SK-N-SH (cell line): ENCODE measurements around the gene PRMT3. TPM values are rescaled to one million over a fixed set of nuclear protein-coding genes. Genes with fewer than 3 reads are reported as not detected.

Source experiments
- CTCF ChIA-PET: fragments of 300-600, 350-600 bp; formaldehyde crosslinking; extraction: SDS; loops from one replicate; lab custom pipeline; 2021; lab: Yijun Ruan, JAX
- POLR2A ChIA-PET: fragments of 350-600 bp; sonication (Branson Sonifier 250); formaldehyde crosslinking; extraction: SDS; loops from one replicate; lab custom pipeline; 2020; ENCODE audit warnings: antibody characterized with exemption, inconsistent platforms; lab: Yijun Ruan, JAX
- DNase-seq: peaks from one replicate; pipeline ENCODE4 v3.0.0; 2012
- H2AFZ ChIP-seq: fragments of 200-600 bp; sonication (generic); 2 replicates; pipeline ENCODE4 v1.8.1; 2016; ENCODE audit warnings: antibody characterized with exemption, mild to moderate bottlenecking, low read depth
- H3F3A ChIP-seq: fragments of 200-600 bp; sonication (generic); replicated peaks from 2 replicates; pipeline ENCODE3; 2016; ENCODE audit warnings: antibody characterized with exemption, mild to moderate bottlenecking; ENCODE audit not compliant: insufficient read depth
- H3K27ac ChIP-seq, 2 experiments: fragments of 200-500 bp in 1 of 2; fragments of 200-600 bp in 1 of 2; sonication (Bioruptor generic) in 1 of 2; sonication (generic), shearing (Covaris generic) in 1 of 2; 2 replicates each; pipeline versions ENCODE4 v1.5.1 to v1.6.1; 2014 to 2016; ENCODE audit warnings: low read depth in 2 of 2, inconsistent platforms in 1 of 2, low read length in 1 of 2, mild to moderate bottlenecking in 1 of 2, mixed read lengths in 1 of 2
- H3K27me3 ChIP-seq: fragments of 200-600 bp; sonication (generic), shearing (Covaris generic); 2 replicates; pipeline ENCODE4 v1.6.1; 2016; ENCODE audit warnings: mixed run types; ENCODE audit not compliant: insufficient read depth
- H3K36me3 ChIP-seq, 2 experiments: fragments of 200-500 bp in 1 of 2; fragments of 200-600 bp in 1 of 2; sonication (Bioruptor generic) in 1 of 2; sonication (generic) in 1 of 2; replicated peaks in 1 of 2; 2 replicates each; pipeline versions ENCODE3 to v1.5.1; 2014 to 2016; ENCODE audit warnings: low read length in 1 of 2, mild to moderate bottlenecking in 1 of 2; ENCODE audit not compliant: insufficient read depth in 2 of 2, control insufficient read depth in 1 of 2
- H3K4me1 ChIP-seq, 2 experiments: fragments of 200-500 bp in 1 of 2; fragments of 200-600 bp in 1 of 2; sonication (Bioruptor generic) in 1 of 2; sonication (generic), shearing (Covaris generic) in 1 of 2; 2 replicates each; pipeline versions ENCODE4 v1.5.1 to v1.6.1; 2014 to 2016; ENCODE audit warnings: low read depth in 1 of 2, low read length in 1 of 2, mixed run types in 1 of 2; ENCODE audit not compliant: insufficient read depth in 2 of 2, control insufficient read depth in 1 of 2
- H3K4me2 ChIP-seq: fragments of 200-600 bp; sonication (generic), shearing (Covaris generic); 2 replicates; pipeline ENCODE4 v1.6.1; 2017; ENCODE audit warnings: mixed run types
- H3K4me3 ChIP-seq, 2 experiments: fragments of 200-500 bp in 1 of 2; fragments of 200-600 bp in 1 of 2; sonication (Bioruptor generic) in 1 of 2; sonication (generic), shearing (Covaris generic) in 1 of 2; 2 replicates each; pipeline versions ENCODE4 v1.5.1 to v1.8.1; 2014 to 2016; ENCODE audit warnings: low read depth in 2 of 2, inconsistent platforms in 1 of 2, low read length in 1 of 2, mild to moderate bottlenecking in 1 of 2, mixed read lengths in 1 of 2, moderate library complexity in 1 of 2
- H3K79me2 ChIP-seq: fragments of 200-600 bp; sonication (generic); 2 replicates; pipeline ENCODE4 v1.8.1; 2017; ENCODE audit warnings: mild to moderate bottlenecking; ENCODE audit not compliant: insufficient read depth
- H3K9ac ChIP-seq: fragments of 200-600 bp; sonication (generic); 2 replicates; pipeline ENCODE4 v1.6.1; 2017; ENCODE audit warnings: mixed run types
- H3K9me2 ChIP-seq: fragments of 200-600 bp; sonication (generic); 2 replicates; pipeline ENCODE4 v1.6.1; 2017; ENCODE audit warnings: mixed run types
- H3K9me3 ChIP-seq: fragments of 200-600 bp; sonication (generic); 2 replicates; pipeline ENCODE4 v1.6.1; 2017; ENCODE audit warnings: mixed run types, mild to moderate bottlenecking, moderate library complexity
- H4K20me1 ChIP-seq: fragments of 200-600 bp; sonication (generic); 2 replicates; pipeline ENCODE4 v1.6.1; 2017; ENCODE audit warnings: mild to moderate bottlenecking, mixed run types; ENCODE audit not compliant: insufficient read depth
- ELF1 ChIP-seq: IDR thresholded peaks from 2 replicates; pipeline ENCODE4 v1.4.0; 2012
- FOSL2 ChIP-seq: IDR thresholded peaks from 2 replicates; pipeline ENCODE4 v1.4.0; 2012; ENCODE audit warnings: low read depth, mild to moderate bottlenecking, moderate library complexity, borderline replicate concordance
- FOXJ3 ChIP-seq: sonication (generic); formaldehyde crosslinking; IDR thresholded peaks from 2 replicates; pipeline ENCODE4 v1.5.1; 2020; ENCODE audit warnings: mild to moderate bottlenecking, missing genetic modification reagents
- FOXM1 ChIP-seq: IDR thresholded peaks from 2 replicates; pipeline ENCODE4 v1.4.0; 2012; ENCODE audit warnings: low read depth, mild to moderate bottlenecking
- JUND ChIP-seq: IDR thresholded peaks from 2 replicates; pipeline ENCODE4 v1.4.0; 2012
- MAX ChIP-seq: IDR thresholded peaks from 2 replicates; pipeline ENCODE4 v1.4.0; 2012; ENCODE audit warnings: low read depth
- NFIC ChIP-seq: IDR thresholded peaks from 2 replicates; pipeline ENCODE4 v1.4.0; 2012; ENCODE audit warnings: borderline replicate concordance
- PBX3 ChIP-seq: IDR thresholded peaks from 2 replicates; pipeline ENCODE4; 2012
- RAD21 ChIP-seq: IDR thresholded peaks from 2 replicates; pipeline ENCODE4 v1.6.1; 2012; ENCODE audit warnings: mild to moderate bottlenecking, low read length
- RCOR1 ChIP-seq: fragments of 150-350 bp; IDR thresholded peaks from 2 replicates; pipeline ENCODE4 v1.6.1; 2017; ENCODE audit warnings: antibody characterized with exemption, low read length
- RFX5 ChIP-seq: IDR thresholded peaks from 2 replicates; pipeline ENCODE4 v1.6.1; 2012; ENCODE audit warnings: mild to moderate bottlenecking, improper control_type of control experiment, low read length
- RXRA ChIP-seq: IDR thresholded peaks from 2 replicates; pipeline ENCODE4 v1.4.0; 2012; ENCODE audit warnings: low read depth, mild to moderate bottlenecking, borderline replicate concordance
- TCF12 ChIP-seq: IDR thresholded peaks from 2 replicates; pipeline ENCODE4 v1.4.0; 2012
- TEAD4 ChIP-seq: IDR thresholded peaks from 2 replicates; pipeline ENCODE4 v1.4.0; 2012; ENCODE audit warnings: mild to moderate bottlenecking, borderline replicate concordance; ENCODE audit not compliant: insufficient read depth
- YY1 ChIP-seq: IDR thresholded peaks from 2 replicates; pipeline ENCODE4 v1.4.0; 2012; ENCODE audit warnings: low read depth, mild to moderate bottlenecking
- WGBS: methylation state at CpG from one replicate; pipeline ENCODE4 v1.1.6; 2017; ENCODE audit warnings: low lambda C conversion rate; 5-methylcytosine and 5-hydroxymethylcytosine counted together
- polyA plus RNA-seq, 3 experiments: library from polyadenylated mRNA; depleted of rRNA; stranded (reverse); fragments of >200 nt; gene quantifications; 2 replicates each; pipeline ENCODE4 v1.2.3, GENCODE V29; 2012
- TF ChIP-seq, protein P1 (sequence below): IDR thresholded peaks from 2 replicates; pipeline ENCODE4 v1.4.0; 2012; ENCODE audit warnings: low read depth, borderline replicate concordance
- TF ChIP-seq, protein P2 (sequence below): IDR thresholded peaks from 2 replicates; pipeline ENCODE4 v1.4.0; 2012; ENCODE audit warnings: low read depth, borderline replicate concordance
- TF ChIP-seq, protein P3 (sequence below): fragments of 150-350 bp; IDR thresholded peaks from 2 replicates; pipeline ENCODE4 v1.6.1; 2017; ENCODE audit warnings: antibody characterized with exemption, low read length, low read depth, borderline replicate concordance

The PRMT3 gene
- polyA plus RNA-seq, 1 of the 3 experiments (the other 2 are of a cell fraction): 10.8 TPM

GRCh38 chr11:20512869-20513268 is 125.4 kb downstream of the PRMT3 start:
- Histone ChIP-seq H3K4me3 (no peak overlapping the region), H3F3A (no peaks in the 10 kb centered on the region), H3K4me1 (peaks cover 0 to 3% of the 10 kb centered on the region in 2 experiments; a peak in 1 of 4 replicates), H3K4me2 (no peak overlapping the region), H3K9me2 (no peaks in the 10 kb centered on the region), H3K36me3 (peaks cover 0 to 8% of the 10 kb centered on the region in 2 experiments), H2AFZ (no peak overlapping the region), H3K27ac (no peak overlapping the region), H3K9ac (no peak overlapping the region), H3K9me3 (no peaks in the 10 kb centered on the region), H3K27me3 (no peaks in the 10 kb centered on the region)
- WGBS: 90% methylated on average over 4 of the region's 4 CpGs
- POLR2A ChIA-PET: no interaction called here
- DNase-seq: no peak
- TF ChIP-seq RFX5: no peak
- no peak for TF ChIP-seq ELF1
- TF ChIP-seq, protein P1, sequence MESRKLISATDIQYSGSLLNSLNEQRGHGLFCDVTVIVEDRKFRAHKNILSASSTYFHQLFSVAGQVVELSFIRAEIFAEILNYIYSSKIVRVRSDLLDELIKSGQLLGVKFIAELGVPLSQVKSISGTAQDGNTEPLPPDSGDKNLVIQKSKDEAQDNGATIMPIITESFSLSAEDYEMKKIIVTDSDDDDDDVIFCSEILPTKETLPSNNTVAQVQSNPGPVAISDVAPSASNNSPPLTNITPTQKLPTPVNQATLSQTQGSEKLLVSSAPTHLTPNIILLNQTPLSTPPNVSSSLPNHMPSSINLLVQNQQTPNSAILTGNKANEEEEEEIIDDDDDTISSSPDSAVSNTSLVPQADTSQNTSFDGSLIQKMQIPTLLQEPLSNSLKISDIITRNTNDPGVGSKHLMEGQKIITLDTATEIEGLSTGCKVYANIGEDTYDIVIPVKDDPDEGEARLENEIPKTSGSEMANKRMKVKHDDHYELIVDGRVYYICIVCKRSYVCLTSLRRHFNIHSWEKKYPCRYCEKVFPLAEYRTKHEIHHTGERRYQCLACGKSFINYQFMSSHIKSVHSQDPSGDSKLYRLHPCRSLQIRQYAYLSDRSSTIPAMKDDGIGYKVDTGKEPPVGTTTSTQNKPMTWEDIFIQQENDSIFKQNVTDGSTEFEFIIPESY: no peak
- TF ChIP-seq FOXJ3 (CRISPR knock-in tag): no peak
- TF ChIP-seq JUND: no peak
- no peak for TF ChIP-seq NFIC
- TF ChIP-seq FOSL2: no peak
- TF ChIP-seq FOXM1: no peak
- no peak for TF ChIP-seq TCF12
- TF ChIP-seq, all 33 proteins: peak for 0
- CTCF ChIA-PET: interaction anchor here (1.4 to 1.6 kb wide), 3 partner anchors 12 to 97 kb away, joined by 3 to 10 read pairs (median 4); no protein-coding TSS in a partner anchor
- no peaks in the 10 kb centered on the region for H3K79me2 ChIP-seq
- H4K20me1 ChIP-seq: no peaks in the 10 kb centered on the region

GRCh38 chr11:20518323-20518834 is 130.9 kb downstream of the PRMT3 start:
- Histone ChIP-seq H3K36me3 (no peaks in the 10 kb centered on the region), H2AFZ (no peak overlapping the region), H3K4me2 (no peak overlapping the region), H3K9ac (no peak overlapping the region), H3K9me2 (no peaks in the 10 kb centered on the region), H3K9me3 (no peaks in the 10 kb centered on the region), H3K4me3 (no peak overlapping the region), H3F3A (no peaks in the 10 kb centered on the region), H3K4me1 (no peaks in the 10 kb centered on the region), H3K27me3 (no peaks in the 10 kb centered on the region), H4K20me1 (no peaks in the 10 kb centered on the region), H3K79me2 (no peaks in the 10 kb centered on the region), H3K27ac (no peak overlapping the region)
- DNase-seq: no peak
- no peak for TF ChIP-seq JUND
- TF ChIP-seq NFIC: no peak
- no peak for TF ChIP-seq RXRA
- TF ChIP-seq PBX3: no peak
- TF ChIP-seq TEAD4: no peak
- TF ChIP-seq MAX: no peak
- TF ChIP-seq, protein P2, sequence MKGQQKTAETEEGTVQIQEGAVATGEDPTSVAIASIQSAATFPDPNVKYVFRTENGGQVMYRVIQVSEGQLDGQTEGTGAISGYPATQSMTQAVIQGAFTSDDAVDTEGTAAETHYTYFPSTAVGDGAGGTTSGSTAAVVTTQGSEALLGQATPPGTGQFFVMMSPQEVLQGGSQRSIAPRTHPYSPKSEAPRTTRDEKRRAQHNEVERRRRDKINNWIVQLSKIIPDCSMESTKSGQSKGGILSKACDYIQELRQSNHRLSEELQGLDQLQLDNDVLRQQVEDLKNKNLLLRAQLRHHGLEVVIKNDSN: no peak
- no peak for TF ChIP-seq RAD21
- no peak for TF ChIP-seq FOSL2
- TF ChIP-seq ELF1: no peak
- no peak for TF ChIP-seq YY1
- no peak for TF ChIP-seq RCOR1
- no peak for TF ChIP-seq TCF12
- TF ChIP-seq, protein P3, sequence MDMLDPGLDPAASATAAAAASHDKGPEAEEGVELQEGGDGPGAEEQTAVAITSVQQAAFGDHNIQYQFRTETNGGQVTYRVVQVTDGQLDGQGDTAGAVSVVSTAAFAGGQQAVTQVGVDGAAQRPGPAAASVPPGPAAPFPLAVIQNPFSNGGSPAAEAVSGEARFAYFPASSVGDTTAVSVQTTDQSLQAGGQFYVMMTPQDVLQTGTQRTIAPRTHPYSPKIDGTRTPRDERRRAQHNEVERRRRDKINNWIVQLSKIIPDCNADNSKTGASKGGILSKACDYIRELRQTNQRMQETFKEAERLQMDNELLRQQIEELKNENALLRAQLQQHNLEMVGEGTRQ: no peak
- 78% methylated on average over 7 of the region's 7 CpGs for WGBS
- POLR2A ChIA-PET: no interaction called here
- CTCF ChIA-PET: no interaction called here
